Liver (tissue), 9 donors: Measurements from ENCODE around the gene ZNF512. TPM values are rescaled to one million over a fixed set of nuclear protein-coding genes. Genes with fewer than 3 reads are reported as not detected.

Experiments used
- DNase-seq: peaks from one replicate; pipeline ENCODE4 v3.0.0-alpha.2; 2017; ENCODE audit warnings: low spot score
- H3K27ac ChIP-seq, 2 donors: one replicate each; pipeline ENCODE4 v1.7.0; 2013; ENCODE audit warnings: inconsistent platforms in 2 of 2, low read length in 2 of 2, control low read depth in 1 of 2, low read depth in 1 of 2, mild to moderate bottlenecking in 1 of 2
- H3K27me3 ChIP-seq, 4 donors: one replicate each; pipeline versions ENCODE4 v1.6.1 to v1.7.0; 2013; ENCODE audit warnings: low read length in 3 of 4, inconsistent platforms in 1 of 4, mild to moderate bottlenecking in 1 of 4, moderate library complexity in 1 of 4; ENCODE audit not compliant: control insufficient read depth in 4 of 4, insufficient read depth in 4 of 4
- H3K36me3 ChIP-seq, 4 donors: one replicate each; pipeline versions ENCODE4 v1.6.1 to v1.7.0; 2013; ENCODE audit warnings: low read length in 3 of 4, mild to moderate bottlenecking in 3 of 4, low read depth in 1 of 4, moderate library complexity in 1 of 4; ENCODE audit not compliant: control insufficient read depth in 4 of 4, insufficient read depth in 3 of 4
- H3K4me1 ChIP-seq, 4 donors: one replicate each; pipeline versions ENCODE4 v1.6.1 to v1.7.0; 2013; ENCODE audit warnings: low read length in 3 of 4, mild to moderate bottlenecking in 3 of 4, moderate library complexity in 1 of 4; ENCODE audit not compliant: control insufficient read depth in 4 of 4, insufficient read depth in 4 of 4
- H3K4me3 ChIP-seq, 3 donors: one replicate each; pipeline versions ENCODE4 v1.6.1 to v1.7.0; 2013; ENCODE audit warnings: low read length in 3 of 3, control low read depth in 1 of 3, low read depth in 1 of 3, mild to moderate bottlenecking in 1 of 3
- H3K9ac ChIP-seq, 2 donors: one replicate each; pipeline ENCODE4 v1.7.0; 2013; ENCODE audit warnings: low read length in 2 of 2, mild to moderate bottlenecking in 2 of 2, moderate library complexity in 2 of 2, control low read depth in 1 of 2, low read depth in 1 of 2
- H3K9me3 ChIP-seq, 4 donors: one replicate each; pipeline versions ENCODE4 v1.6.1 to v1.7.0; 2013; ENCODE audit warnings: low read length in 3 of 4; ENCODE audit not compliant: control insufficient read depth in 4 of 4
- ATF3 ChIP-seq: IDR thresholded peaks from 2 replicates; pipeline ENCODE4 v1.6.1; 2016; ENCODE audit warnings: antibody characterized with exemption
- CTCF ChIP-seq: fragments of 150-350 bp; IDR thresholded peaks from 2 replicates; pipeline ENCODE4 v1.5.1; 2017; ENCODE audit warnings: improper control_type of control experiment, low read depth, low read length; ENCODE audit not compliant: missing input control
- EGR1 ChIP-seq, 2 donors: IDR thresholded peaks; 2 replicates each; pipeline ENCODE4 v1.6.1; 2016 to 2018; ENCODE audit warnings: antibody characterized with exemption in 2 of 2, low read depth in 2 of 2
- FOXA1 ChIP-seq: IDR thresholded peaks from 2 replicates; pipeline ENCODE4 v1.6.1; 2016; ENCODE audit warnings: antibody characterized with exemption
- FOXA2 ChIP-seq: IDR thresholded peaks from 2 replicates; pipeline ENCODE4 v1.6.1; 2016; ENCODE audit warnings: antibody characterized with exemption
- GABPA ChIP-seq, 2 donors: IDR thresholded peaks in 1 of 2; conservative IDR thresholded peaks in 1 of 2; 2 replicates each; pipeline ENCODE4 v1.6.1; 2016; ENCODE audit warnings: antibody characterized with exemption in 2 of 2, mild to moderate bottlenecking in 1 of 2, moderate library complexity in 1 of 2
- HNF4A ChIP-seq, 2 donors: conservative IDR thresholded peaks; 2 replicates each; pipeline ENCODE4 v1.6.1; 2016; ENCODE audit warnings: antibody characterized with exemption in 2 of 2, mild to moderate bottlenecking in 2 of 2
- JUND ChIP-seq, 2 donors: IDR thresholded peaks; 2 replicates each; pipeline ENCODE4 v1.6.1; 2016; ENCODE audit warnings: antibody characterized with exemption in 2 of 2
- MAX ChIP-seq: IDR thresholded peaks from 2 replicates; pipeline ENCODE4 v1.6.1; 2016; ENCODE audit warnings: antibody characterized with exemption
- NR2F2 ChIP-seq: IDR thresholded peaks from 2 replicates; pipeline ENCODE4 v1.6.1; 2016; ENCODE audit warnings: antibody characterized with exemption
- RAD21 ChIP-seq, 2 donors: IDR thresholded peaks; 2 replicates each; pipeline ENCODE4 v1.6.1; 2016; ENCODE audit warnings: antibody characterized with exemption in 2 of 2, mild to moderate bottlenecking in 2 of 2
- REST ChIP-seq: IDR thresholded peaks from 2 replicates; pipeline ENCODE4 v1.6.1; 2016; ENCODE audit warnings: antibody characterized with exemption, mild to moderate bottlenecking
- RXRA ChIP-seq, 2 donors: IDR thresholded peaks; 2 replicates each; pipeline ENCODE4 v1.6.1; 2017 to 2018; ENCODE audit warnings: antibody characterized with exemption in 2 of 2, mild to moderate bottlenecking in 1 of 2
- SP1 ChIP-seq: IDR thresholded peaks from 2 replicates; pipeline ENCODE4 v1.6.1; 2018; ENCODE audit warnings: antibody characterized with exemption, mild to moderate bottlenecking
- TAF1 ChIP-seq: conservative IDR thresholded peaks from 2 replicates; pipeline ENCODE4 v1.6.1; 2016; ENCODE audit warnings: antibody characterized with exemption, mild to moderate bottlenecking
- YY1 ChIP-seq: IDR thresholded peaks from 2 replicates; pipeline ENCODE4 v1.6.1; 2016; ENCODE audit warnings: antibody characterized with exemption, mild to moderate bottlenecking
- ZBTB33 ChIP-seq: IDR thresholded peaks from 2 replicates; pipeline ENCODE4 v1.6.1; 2016; ENCODE audit warnings: antibody characterized with exemption
- WGBS: extraction: QIAGEN DNeasy Blood & Tissue Kit; methylation state at CpG from one replicate; pipeline ENCODE4 v1.1.7; 2013; 5-methylcytosine and 5-hydroxymethylcytosine counted together
- polyA plus RNA-seq, 2 donors: library from polyadenylated mRNA; stranded (reverse) in 1 of 2; unstranded in 1 of 2; fragments of 200-250 nt in 1 of 2; fragments of >200 nt in 1 of 2; fragmentation: Nextera tagmentation in 1 of 2; extraction: Ambion mirVana in 1 of 2; gene quantifications; one replicate each; pipeline versions ENCODE4 v1.2.1 to v1.2.3, GENCODE V29; 2013 to 2015
- total RNA-seq, 2 donors: library from RNA; depleted of rRNA; stranded (reverse); fragments of >200 nt; gene quantifications; one replicate each; pipeline ENCODE4 v1.2.3, GENCODE V29; 2014
- donor health status: healthy.
- donor health status: healthy.
- donor health status: healthy.
- donor health status: healthy.
- donor health status: healthy.

Gene ZNF512
- total and polyA plus RNA-seq, 4 donors, result 3.3 to 13.0 (median 7.1) TPM

- peaks cover 15 to 59% (median 48%) of the 10 kb centered on the region in 4 donors for H3K36me3 ChIP-seq
- no peak overlapping the region for H3K27ac ChIP-seq
- WGBS, result 97% methylated on average over 2 of the region's 2 CpGs
- no peak overlapping the region for H3K4me3 ChIP-seq
- no peaks in the 10 kb centered on the region for H3K9me3 ChIP-seq
- TF ChIP-seq REST (no peak), RXRA (IDR thresholded peaks at IDR 0.05) (no peak), MAX (no peak), HNF4A (conservative IDR thresholded peaks at IDR 0.05) (no peak), GABPA (IDR thresholded peaks at IDR 0.05 in 1 of 2, conservative IDR thresholded peaks at IDR 0.05 in 1 of 2) (no peak), EGR1 (IDR thresholded peaks at IDR 0.05; ENCODE audit: low read depth in 2 of 2) (no peak), NR2F2 (no peak), CTCF (no peak), FOXA2 (no peak), RAD21 (IDR thresholded peaks at IDR 0.05) (no peak), TAF1 (no peak), ZBTB33 (no peak)
- H3K4me1 ChIP-seq, result peaks cover 0 to 9% (median 8%) of the 10 kb centered on the region in 4 donors
- no peaks in the 10 kb centered on the region for H3K27me3 ChIP-seq
- H3K9ac ChIP-seq, result no peak overlapping the region
- DNase-seq, result no peak
Measured at GRCh38 chr2:27634291-27634690, 51.4 kb downstream of the ZNF512 start.

GRCh38 chr2:27636766-27637165 lies 53.9 kb downstream of the ZNF512 start:
- Histone ChIP-seq H3K27me3 (no peaks in the 10 kb centered on the region), H3K4me3 (no peak overlapping the region), H3K36me3 (peaks cover 12 to 76% (median 64%) of the 10 kb centered on the region in 4 donors), H3K27ac (no peak overlapping the region), H3K9ac (no peak overlapping the region), H3K9me3 (no peaks in the 10 kb centered on the region), H3K4me1 (no peaks in the 10 kb centered on the region)
- 97% methylated on average over 5 of the region's 5 CpGs for WGBS
- DNase-seq, result no peak
- TF ChIP-seq HNF4A (conservative IDR thresholded peaks at IDR 0.05) (no peak), FOXA1 (no peak), CTCF (no peak), SP1 (no peak), JUND (IDR thresholded peaks at IDR 0.05) (no peak), RAD21 (IDR thresholded peaks at IDR 0.05) (no peak), FOXA2 (no peak), MAX (no peak), ATF3 (no peak), YY1 (no peak), GABPA (IDR thresholded peaks at IDR 0.05 in 1 of 2, conservative IDR thresholded peaks at IDR 0.05 in 1 of 2) (no peak), RXRA (IDR thresholded peaks at IDR 0.05) (no peak), TAF1 (no peak), EGR1 (IDR thresholded peaks at IDR 0.05; ENCODE audit: low read depth in 2 of 2) (no peak), NR2F2 (no peak), REST (no peak)
